GM23338 (cell line): ENCODE measurements around the gene ATP6V0E2.
"Not testable (repeated sequence)": the region's sequence is repeated elsewhere in the genome, so short reads cannot be mapped to it uniquely, and the experiment has no call there.

ENCODE experiments used
- CREB1 ChIP-seq: fragments of 250-450 bp; sonication (Bioruptor Pico); IDR thresholded peaks from 2 replicates; pipeline ENCODE4 v1.5.0; 2020; ENCODE audit warnings: low read depth, mild to moderate bottlenecking, moderate library complexity
- EZH2 ChIP-seq: fragments of 200-600 bp; sonication (generic); IDR thresholded peaks from one replicate; pipeline ENCODE4 v1.8.0; 2017; ENCODE audit warnings: antibody characterized with exemption, mild to moderate bottlenecking, low read depth; ENCODE audit not compliant: unreplicated experiment
- EZH2phosphoT487 ChIP-seq: fragments of 200-600 bp; sonication (generic); IDR thresholded peaks from one replicate; pipeline ENCODE4 v1.8.1; 2018; ENCODE audit warnings: antibody characterized with exemption; ENCODE audit not compliant: unreplicated experiment
- JUNB ChIP-seq: IDR thresholded peaks from one replicate; pipeline ENCODE4 v1.6.1; 2016; ENCODE audit warnings: antibody characterized with exemption; ENCODE audit not compliant: unreplicated experiment
- NANOG ChIP-seq: IDR thresholded peaks from 2 replicates; pipeline ENCODE4 v1.6.1; 2016; ENCODE audit warnings: antibody characterized with exemption, borderline replicate concordance
- POLR2AphosphoS5 ChIP-seq: IDR thresholded peaks from 2 replicates; pipeline ENCODE4 v1.6.1; 2016; ENCODE audit warnings: antibody characterized with exemption, low read depth
- STAT1 ChIP-seq: IDR thresholded peaks from one replicate; pipeline ENCODE4 v1.6.1; 2016; ENCODE audit warnings: antibody characterized with exemption; ENCODE audit not compliant: unreplicated experiment
- ZNF331 ChIP-seq: fragments of 250-450 bp; sonication (Bioruptor Pico); IDR thresholded peaks from 2 replicates; pipeline ENCODE4 v1.5.0; 2020; ENCODE audit warnings: low read depth, mild to moderate bottlenecking, moderate library complexity
- TF ChIP-seq, protein P1 (sequence below), 2 experiments: fragments of 200-600 bp in 1 of 2; sonication (generic) in 1 of 2; conservative IDR thresholded peaks; 2 replicates each; pipeline versions ENCODE4 v1.5.1 to v1.6.1; 2016 to 2017; ENCODE audit warnings: antibody characterized with exemption in 2 of 2, low read depth in 2 of 2, mild to moderate bottlenecking in 2 of 2, moderate library complexity in 1 of 2
- TF ChIP-seq, protein P2 (sequence below): IDR thresholded peaks from 2 replicates; pipeline ENCODE4 v1.6.1; 2016; ENCODE audit warnings: antibody characterized with exemption
- TF ChIP-seq, protein P3 (sequence below): IDR thresholded peaks from one replicate; pipeline ENCODE4 v1.6.1; 2018; ENCODE audit warnings: antibody characterized with exemption; ENCODE audit not compliant: unreplicated experiment

DNA sequence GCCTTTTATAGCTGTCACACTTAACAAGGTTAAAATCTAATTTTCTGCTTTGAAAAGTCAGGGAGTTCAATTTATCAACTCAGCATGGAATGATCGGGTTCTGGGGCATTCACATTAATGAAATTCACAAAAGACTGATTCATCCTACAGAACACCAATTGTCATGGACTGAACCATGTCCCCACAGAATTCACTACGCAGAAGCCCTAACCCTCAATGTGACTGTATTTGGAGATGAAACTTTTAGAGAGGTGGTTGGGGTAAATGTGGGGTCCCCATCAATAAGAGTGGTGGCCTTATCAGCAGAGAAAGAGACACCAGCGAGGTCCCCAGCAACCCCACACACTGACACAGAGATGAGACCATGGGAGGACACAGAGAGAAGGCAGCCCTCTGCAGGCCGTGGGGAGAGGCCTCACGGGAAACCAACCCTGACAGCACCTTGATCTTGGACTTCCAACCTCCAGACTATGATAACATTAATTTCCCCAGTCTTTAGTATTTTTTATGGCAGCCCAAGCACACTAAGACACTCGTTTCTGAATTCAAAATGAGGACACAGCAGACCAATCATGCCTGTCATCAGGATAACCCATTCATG is 34.1 kb downstream of the ATP6V0E2 start:
- TF ChIP-seq EZH2; EZH2phosphoT487; ZNF331; POLR2AphosphoS5; STAT1; CREB1 (CRISPR knock-in tag); JUNB; NANOG: not testable (repeated sequence)
- TF ChIP-seq, protein P1, sequence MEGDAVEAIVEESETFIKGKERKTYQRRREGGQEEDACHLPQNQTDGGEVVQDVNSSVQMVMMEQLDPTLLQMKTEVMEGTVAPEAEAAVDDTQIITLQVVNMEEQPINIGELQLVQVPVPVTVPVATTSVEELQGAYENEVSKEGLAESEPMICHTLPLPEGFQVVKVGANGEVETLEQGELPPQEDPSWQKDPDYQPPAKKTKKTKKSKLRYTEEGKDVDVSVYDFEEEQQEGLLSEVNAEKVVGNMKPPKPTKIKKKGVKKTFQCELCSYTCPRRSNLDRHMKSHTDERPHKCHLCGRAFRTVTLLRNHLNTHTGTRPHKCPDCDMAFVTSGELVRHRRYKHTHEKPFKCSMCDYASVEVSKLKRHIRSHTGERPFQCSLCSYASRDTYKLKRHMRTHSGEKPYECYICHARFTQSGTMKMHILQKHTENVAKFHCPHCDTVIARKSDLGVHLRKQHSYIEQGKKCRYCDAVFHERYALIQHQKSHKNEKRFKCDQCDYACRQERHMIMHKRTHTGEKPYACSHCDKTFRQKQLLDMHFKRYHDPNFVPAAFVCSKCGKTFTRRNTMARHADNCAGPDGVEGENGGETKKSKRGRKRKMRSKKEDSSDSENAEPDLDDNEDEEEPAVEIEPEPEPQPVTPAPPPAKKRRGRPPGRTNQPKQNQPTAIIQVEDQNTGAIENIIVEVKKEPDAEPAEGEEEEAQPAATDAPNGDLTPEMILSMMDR (conservative IDR thresholded peaks at IDR 0.05; ENCODE audit: low read depth in 2 of 2) = not testable (repeated sequence)
- TF ChIP-seq, protein P2, sequence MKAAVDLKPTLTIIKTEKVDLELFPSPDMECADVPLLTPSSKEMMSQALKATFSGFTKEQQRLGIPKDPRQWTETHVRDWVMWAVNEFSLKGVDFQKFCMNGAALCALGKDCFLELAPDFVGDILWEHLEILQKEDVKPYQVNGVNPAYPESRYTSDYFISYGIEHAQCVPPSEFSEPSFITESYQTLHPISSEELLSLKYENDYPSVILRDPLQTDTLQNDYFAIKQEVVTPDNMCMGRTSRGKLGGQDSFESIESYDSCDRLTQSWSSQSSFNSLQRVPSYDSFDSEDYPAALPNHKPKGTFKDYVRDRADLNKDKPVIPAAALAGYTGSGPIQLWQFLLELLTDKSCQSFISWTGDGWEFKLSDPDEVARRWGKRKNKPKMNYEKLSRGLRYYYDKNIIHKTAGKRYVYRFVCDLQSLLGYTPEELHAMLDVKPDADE = not testable (repeated sequence)
- TF ChIP-seq, protein P3, sequence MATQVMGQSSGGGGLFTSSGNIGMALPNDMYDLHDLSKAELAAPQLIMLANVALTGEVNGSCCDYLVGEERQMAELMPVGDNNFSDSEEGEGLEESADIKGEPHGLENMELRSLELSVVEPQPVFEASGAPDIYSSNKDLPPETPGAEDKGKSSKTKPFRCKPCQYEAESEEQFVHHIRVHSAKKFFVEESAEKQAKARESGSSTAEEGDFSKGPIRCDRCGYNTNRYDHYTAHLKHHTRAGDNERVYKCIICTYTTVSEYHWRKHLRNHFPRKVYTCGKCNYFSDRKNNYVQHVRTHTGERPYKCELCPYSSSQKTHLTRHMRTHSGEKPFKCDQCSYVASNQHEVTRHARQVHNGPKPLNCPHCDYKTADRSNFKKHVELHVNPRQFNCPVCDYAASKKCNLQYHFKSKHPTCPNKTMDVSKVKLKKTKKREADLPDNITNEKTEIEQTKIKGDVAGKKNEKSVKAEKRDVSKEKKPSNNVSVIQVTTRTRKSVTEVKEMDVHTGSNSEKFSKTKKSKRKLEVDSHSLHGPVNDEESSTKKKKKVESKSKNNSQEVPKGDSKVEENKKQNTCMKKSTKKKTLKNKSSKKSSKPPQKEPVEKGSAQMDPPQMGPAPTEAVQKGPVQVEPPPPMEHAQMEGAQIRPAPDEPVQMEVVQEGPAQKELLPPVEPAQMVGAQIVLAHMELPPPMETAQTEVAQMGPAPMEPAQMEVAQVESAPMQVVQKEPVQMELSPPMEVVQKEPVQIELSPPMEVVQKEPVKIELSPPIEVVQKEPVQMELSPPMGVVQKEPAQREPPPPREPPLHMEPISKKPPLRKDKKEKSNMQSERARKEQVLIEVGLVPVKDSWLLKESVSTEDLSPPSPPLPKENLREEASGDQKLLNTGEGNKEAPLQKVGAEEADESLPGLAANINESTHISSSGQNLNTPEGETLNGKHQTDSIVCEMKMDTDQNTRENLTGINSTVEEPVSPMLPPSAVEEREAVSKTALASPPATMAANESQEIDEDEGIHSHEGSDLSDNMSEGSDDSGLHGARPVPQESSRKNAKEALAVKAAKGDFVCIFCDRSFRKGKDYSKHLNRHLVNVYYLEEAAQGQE = not testable (repeated sequence)
